Endothelial cell of umbilical vein (primary cell): Measurements from ENCODE around the gene ADIPOR2.
"Not testable (repeated sequence)": the region's sequence is repeated elsewhere in the genome, so short reads cannot be mapped to it uniquely, and the experiment has no call there.

Source experiments
- FOS ChIP-seq: IDR thresholded peaks from 2 replicates; pipeline ENCODE4 v1.6.1; 2011; ENCODE audit warnings: mild to moderate bottlenecking, low read length, moderate library complexity, borderline replicate concordance; ENCODE audit not compliant: insufficient read depth
- POLR2A ChIP-seq: IDR thresholded peaks from 2 replicates; pipeline ENCODE4 v1.6.1; 2012; ENCODE audit warnings: low read depth, mild to moderate bottlenecking, control low read depth, low read length
- POLR2AphosphoS5 ChIP-seq: IDR thresholded peaks from 2 replicates; pipeline ENCODE4 v1.6.1; 2012; ENCODE audit warnings: low read depth, mild to moderate bottlenecking, control low read depth, low read length, moderate library complexity; ENCODE audit not compliant: insufficient read depth
- TF ChIP-seq, protein P1 (sequence below), 2 donors: IDR thresholded peaks; 1 replicate in 1 of 2; 2 replicates in 1 of 2; pipeline ENCODE4 v1.5.1; 2011; ENCODE audit warnings: low read length in 2 of 2, mild to moderate bottlenecking in 2 of 2, moderate library complexity in 2 of 2, control low read depth in 1 of 2, inconsistent platforms in 1 of 2, low read depth in 1 of 2; ENCODE audit not compliant: insufficient read depth in 1 of 2; ENCODE audit errors: extremely low read depth in 1 of 2

- TF ChIP-seq, protein P1, sequence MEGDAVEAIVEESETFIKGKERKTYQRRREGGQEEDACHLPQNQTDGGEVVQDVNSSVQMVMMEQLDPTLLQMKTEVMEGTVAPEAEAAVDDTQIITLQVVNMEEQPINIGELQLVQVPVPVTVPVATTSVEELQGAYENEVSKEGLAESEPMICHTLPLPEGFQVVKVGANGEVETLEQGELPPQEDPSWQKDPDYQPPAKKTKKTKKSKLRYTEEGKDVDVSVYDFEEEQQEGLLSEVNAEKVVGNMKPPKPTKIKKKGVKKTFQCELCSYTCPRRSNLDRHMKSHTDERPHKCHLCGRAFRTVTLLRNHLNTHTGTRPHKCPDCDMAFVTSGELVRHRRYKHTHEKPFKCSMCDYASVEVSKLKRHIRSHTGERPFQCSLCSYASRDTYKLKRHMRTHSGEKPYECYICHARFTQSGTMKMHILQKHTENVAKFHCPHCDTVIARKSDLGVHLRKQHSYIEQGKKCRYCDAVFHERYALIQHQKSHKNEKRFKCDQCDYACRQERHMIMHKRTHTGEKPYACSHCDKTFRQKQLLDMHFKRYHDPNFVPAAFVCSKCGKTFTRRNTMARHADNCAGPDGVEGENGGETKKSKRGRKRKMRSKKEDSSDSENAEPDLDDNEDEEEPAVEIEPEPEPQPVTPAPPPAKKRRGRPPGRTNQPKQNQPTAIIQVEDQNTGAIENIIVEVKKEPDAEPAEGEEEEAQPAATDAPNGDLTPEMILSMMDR (IDR thresholded peaks at IDR 0.05; ENCODE audit: extremely low read depth in 1 of 2, insufficient read depth in 1 of 2, low read depth in 1 of 2, low read length in 2 of 2), result not testable (repeated sequence)
- not testable (repeated sequence) for TF ChIP-seq POLR2AphosphoS5, POLR2A, FOS
These were observed 21.4 kb downstream of the ADIPOR2 start for GRCh38 chr12:1712305-1712704.
